Ectodermal cell (in vitro differentiated cells): ENCODE data around the gene SDC1.

ENCODE experiments used
- H3K27ac ChIP-seq: 2 replicates; pipeline ENCODE4 v1.7.0; 2013; ENCODE audit warnings: mild to moderate bottlenecking, low read depth, low read length; ENCODE audit not compliant: insufficient read depth, poor library complexity, severe bottlenecking
- H3K27me3 ChIP-seq: 2 replicates; pipeline ENCODE4 v1.7.0; 2013; ENCODE audit warnings: mild to moderate bottlenecking, low read length; ENCODE audit not compliant: insufficient read depth, control insufficient read depth, poor library complexity, severe bottlenecking
- H3K36me3 ChIP-seq: one replicate; pipeline ENCODE4 v1.7.0; 2013; ENCODE audit warnings: low read length; ENCODE audit not compliant: control insufficient read depth, insufficient read depth
- H3K4me1 ChIP-seq: one replicate; pipeline ENCODE4 v1.7.0; 2013; ENCODE audit warnings: low read length; ENCODE audit not compliant: control insufficient read depth, insufficient read depth
- H3K4me3 ChIP-seq: 2 replicates; pipeline ENCODE4 v1.7.0; 2013; ENCODE audit warnings: low read depth, low read length, control low read depth; ENCODE audit not compliant: insufficient read depth
- H3K9me3 ChIP-seq: 2 replicates; pipeline ENCODE4 v1.7.0; 2013; ENCODE audit warnings: mild to moderate bottlenecking, low read length, moderate library complexity; ENCODE audit not compliant: control insufficient read depth
- WGBS, 2 experiments: methylation state at CpG; one replicate each; pipeline ENCODE4 v1.1.7; 2013; ENCODE audit warnings: missing lambda C conversion rate in 2 of 2; 5-methylcytosine and 5-hydroxymethylcytosine counted together

SDC1 gene

GRCh38 chr2:20184067-20184938, 40.6 kb downstream of the SDC1 start:
- WGBS, 2 experiments, result 80 to 83% methylated on average over 17 of the region's 17 CpGs
- H3K27me3 ChIP-seq, result no peaks in the 10 kb centered on the region
- H3K4me1 ChIP-seq, result peaks cover 38% of the 10 kb centered on the region

GRCh38 chr2:20183373-20183772, 41.6 kb downstream of the SDC1 start:
- no peak overlapping the region for H3K27ac ChIP-seq
- WGBS, 2 experiments, result 90 to 100% methylated on average over 1 of the region's 1 CpG
- no peaks in the 10 kb centered on the region for H3K27me3 ChIP-seq
- peaks cover 29% of the 10 kb centered on the region for H3K4me1 ChIP-seq
- no peak overlapping the region for H3K4me3 ChIP-seq
- no peaks in the 10 kb centered on the region for H3K9me3 ChIP-seq
- H3K36me3 ChIP-seq, result no peaks in the 10 kb centered on the region

More at GRCh38 chr2:20184067-20184938, 40.6 kb downstream of the SDC1 start:
- Histone ChIP-seq H3K27ac (no peak overlapping the region), H3K36me3 (no peaks in the 10 kb centered on the region), H3K9me3 (no peaks in the 10 kb centered on the region), H3K4me3 (no peak overlapping the region)

DNA sequence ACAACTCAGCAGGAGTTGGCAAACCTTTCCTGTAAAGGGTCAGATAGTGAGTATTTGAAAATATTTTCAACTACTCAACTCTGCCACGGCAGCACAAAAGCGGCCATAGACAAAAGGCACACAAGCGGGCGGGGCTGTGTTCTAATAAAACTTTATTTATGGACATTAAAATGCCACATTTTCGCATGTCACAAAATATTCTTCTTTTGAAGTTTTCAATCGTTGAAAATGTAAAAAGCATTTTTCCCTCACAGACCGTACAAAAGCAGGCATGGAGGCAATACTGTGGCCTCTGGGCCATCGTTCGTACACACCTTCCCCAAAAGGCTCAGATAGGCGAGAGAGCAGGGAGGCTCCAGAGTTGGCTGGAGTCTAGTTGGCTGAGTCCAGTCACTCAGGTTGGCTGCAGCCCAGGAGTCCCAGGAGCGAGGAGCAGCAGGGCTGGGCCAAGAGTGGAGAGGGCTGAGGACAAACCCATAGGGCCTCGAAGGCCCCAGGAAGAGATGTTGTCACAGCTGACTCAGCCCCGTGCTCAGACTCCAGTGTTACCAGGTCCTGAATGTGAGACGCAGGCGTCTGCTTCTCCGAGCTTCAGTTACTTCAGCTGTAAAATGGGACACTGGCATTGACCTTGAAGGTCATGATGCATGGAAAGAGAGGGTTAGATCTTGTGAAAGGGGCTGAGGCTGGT, 42.5 kb downstream of the SDC1 start:
- no peak overlapping the region for H3K4me3 ChIP-seq
- WGBS, 2 experiments, result 92 to 94% methylated on average over 16 of the region's 16 CpGs
- no peak overlapping the region for H3K27ac ChIP-seq
- no peaks in the 10 kb centered on the region for H3K27me3 ChIP-seq
- peaks cover 20% of the 10 kb centered on the region for H3K4me1 ChIP-seq
- no peaks in the 10 kb centered on the region for H3K9me3 ChIP-seq
- H3K36me3 ChIP-seq, result no peaks in the 10 kb centered on the region

DNA sequence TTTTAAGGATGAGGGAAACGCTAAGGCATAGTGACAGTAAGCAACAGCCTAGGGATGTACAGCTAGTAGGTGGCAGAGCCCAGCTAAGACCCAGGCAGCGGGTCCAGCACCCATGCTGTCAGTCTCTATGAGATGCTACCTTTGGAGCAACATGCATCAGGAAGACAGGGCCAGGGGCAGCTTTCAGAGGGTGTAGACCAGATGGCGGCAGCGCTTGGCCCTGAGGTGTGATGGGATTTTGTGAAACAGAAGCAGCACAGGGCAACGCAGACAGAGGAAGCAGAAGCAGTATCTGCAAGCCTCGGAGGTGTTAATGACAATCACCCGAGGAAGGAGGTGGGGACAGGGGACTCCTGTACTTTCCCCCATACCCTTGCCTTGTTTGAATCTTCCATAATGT, 43.2 kb downstream of the SDC1 start:
- H3K27me3 ChIP-seq, result no peaks in the 10 kb centered on the region
- H3K27ac ChIP-seq, result no peak overlapping the region
- H3K36me3 ChIP-seq, result no peaks in the 10 kb centered on the region
- no peak overlapping the region for H3K4me3 ChIP-seq
- no peaks in the 10 kb centered on the region for H3K9me3 ChIP-seq
- H3K4me1 ChIP-seq, result peaks cover 18% of the 10 kb centered on the region
- WGBS, 2 experiments, result 90 to 92% methylated on average over 7 of the region's 7 CpGs

DNA sequence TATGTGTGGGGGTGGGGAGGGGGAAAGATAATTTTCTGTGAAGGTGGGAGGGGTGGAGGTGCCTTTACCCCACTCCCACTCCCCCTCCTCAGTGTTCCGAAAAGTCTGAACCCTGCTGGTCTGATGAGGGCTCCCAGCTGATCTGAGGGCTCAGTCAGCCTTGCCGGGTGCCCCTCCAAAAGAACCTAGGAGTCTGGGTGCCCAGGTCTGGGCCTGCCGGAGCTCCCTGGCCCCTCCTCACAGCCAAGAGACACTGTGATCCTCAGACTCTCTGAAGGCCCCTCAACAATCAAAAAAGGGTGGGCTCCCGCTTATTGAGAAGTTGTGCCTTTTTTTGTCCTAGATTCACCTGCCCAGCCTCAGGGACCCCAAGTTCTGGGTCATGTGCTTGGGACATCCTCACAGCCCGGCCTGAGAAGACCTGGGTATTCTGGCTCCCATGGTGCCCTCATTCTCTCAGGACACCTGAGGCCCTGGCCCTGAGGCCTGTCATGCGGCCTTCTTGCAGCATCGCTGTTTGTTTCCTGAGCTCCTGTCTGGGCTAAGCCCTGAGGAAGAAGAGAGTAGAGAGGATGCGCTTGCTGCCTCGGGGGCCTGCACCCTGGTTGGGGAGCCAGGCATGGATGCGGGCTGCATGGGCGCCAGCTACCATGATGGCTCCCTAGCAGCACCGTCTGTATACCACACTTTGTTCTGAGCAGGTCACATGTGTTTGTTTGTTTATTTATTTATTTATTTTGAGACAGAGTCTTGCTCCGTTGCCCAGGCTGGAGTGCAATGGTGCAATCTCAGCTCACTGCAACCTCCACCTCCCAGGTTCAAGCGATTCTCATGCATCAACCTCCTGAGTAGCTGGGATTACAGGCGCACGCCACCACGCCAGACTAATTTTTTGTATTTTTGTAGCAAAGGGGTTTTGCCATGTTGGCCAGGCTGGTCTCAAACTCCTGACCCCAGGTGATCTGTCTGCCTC, 44.0 kb downstream of the SDC1 start:
- Histone ChIP-seq H3K27me3 (no peaks in the 10 kb centered on the region), H3K4me1 (peaks cover 11% of the 10 kb centered on the region), H3K9me3 (no peaks in the 10 kb centered on the region), H3K27ac (no peak overlapping the region), H3K36me3 (no peaks in the 10 kb centered on the region), H3K4me3 (no peak overlapping the region)
- 94 to 96% methylated on average over 17 of the region's 17 CpGs for WGBS, 2 experiments

DNA sequence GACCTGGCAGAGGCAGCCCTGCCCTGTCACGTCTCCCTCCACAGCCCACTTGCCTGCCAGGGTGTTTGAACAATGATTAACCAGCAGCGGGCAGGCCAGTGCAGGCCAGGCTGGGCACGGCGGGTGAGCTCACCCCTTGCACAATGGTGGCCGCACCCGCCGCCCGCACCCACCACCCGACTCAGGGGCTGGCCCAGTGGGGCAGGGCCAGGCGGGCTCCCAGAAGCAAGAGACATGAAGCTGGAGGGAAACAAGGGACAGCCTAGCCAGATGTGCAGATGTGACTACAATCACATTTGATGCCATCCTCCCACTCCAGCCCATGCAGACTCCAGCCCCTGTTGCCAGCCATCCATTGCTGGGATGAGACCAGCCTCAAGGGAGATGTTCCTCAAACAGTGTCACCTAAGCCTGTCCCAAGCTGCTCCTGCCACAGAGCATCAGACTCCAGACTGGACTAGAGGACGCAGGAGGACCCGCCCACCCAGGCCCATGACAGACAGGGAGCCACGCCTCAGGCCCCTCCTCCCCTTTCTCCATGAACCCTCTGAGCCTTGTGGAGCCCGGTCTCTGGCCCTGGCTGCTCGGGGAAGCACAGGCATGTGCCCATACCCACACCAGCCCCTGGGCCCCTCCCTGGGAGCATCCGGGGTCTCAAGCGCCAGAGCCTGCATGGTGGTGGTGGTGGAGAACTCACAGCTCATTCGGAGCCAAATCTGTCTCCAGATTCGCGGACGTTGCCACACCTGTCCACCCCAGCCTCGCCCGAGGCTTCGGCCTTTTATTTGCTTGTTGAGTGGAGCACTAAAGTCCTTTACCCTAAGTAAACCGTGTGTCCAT, 45.0 kb downstream of the SDC1 start:
- 83% methylated on average over 25 of the region's 25 CpGs for WGBS, 2 experiments
- no peaks in the 10 kb centered on the region for H3K9me3 ChIP-seq
- H3K4me1 ChIP-seq, result peaks cover 1% of the 10 kb centered on the region
- no peaks in the 10 kb centered on the region for H3K27me3 ChIP-seq
- H3K4me3 ChIP-seq, result no peak overlapping the region
- no peaks in the 10 kb centered on the region for H3K36me3 ChIP-seq
- no peak overlapping the region for H3K27ac ChIP-seq

GRCh38 chr2:20179466-20179754, 45.5 kb downstream of the SDC1 start:
- Histone ChIP-seq H3K27me3 (no peaks in the 10 kb centered on the region), H3K4me1 (no peaks in the 10 kb centered on the region), H3K9me3 (no peaks in the 10 kb centered on the region), H3K36me3 (no peaks in the 10 kb centered on the region), H3K27ac (no peak overlapping the region), H3K4me3 (no peak overlapping the region)
- WGBS, 2 experiments, result 93 to 95% methylated on average over 3 of the region's 3 CpGs

DNA sequence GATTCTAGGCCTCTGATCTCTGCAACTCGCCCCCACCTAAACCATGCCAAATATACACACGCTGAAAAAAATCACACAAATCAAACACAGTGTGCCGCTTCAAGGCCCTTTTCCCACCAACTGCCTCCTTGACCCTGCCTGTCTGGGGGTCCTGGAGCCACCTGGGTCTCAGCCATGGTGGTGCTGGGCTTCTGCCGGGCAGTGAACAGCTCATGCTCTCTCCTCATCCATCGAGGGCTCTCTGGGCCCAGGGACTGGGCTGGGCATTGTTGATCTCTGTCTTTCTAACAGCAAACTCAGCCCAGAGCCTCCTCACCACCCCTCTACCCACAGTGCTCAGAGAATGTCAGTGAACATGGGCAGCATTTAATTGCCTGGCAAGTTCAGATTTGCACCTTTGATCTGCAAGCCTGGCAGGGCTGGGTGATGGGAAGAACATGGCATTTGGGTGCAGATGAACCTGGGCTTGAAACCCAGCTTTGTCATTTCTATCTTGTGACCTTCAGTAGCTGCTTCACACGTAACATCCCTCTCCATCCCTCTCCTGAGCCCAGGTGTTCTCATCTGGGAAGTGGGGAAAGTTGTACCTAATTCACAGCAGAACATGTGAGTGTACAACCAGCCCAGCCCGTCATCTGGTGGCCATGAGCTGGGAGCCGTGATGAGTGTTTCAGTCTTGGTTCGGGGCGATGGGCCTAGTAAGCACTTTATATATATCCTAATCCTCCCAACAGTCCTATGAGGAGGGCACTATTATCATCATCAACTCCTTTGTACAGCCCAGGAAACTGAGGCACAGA, 46.1 kb downstream of the SDC1 start:
- Histone ChIP-seq H3K27me3 (no peaks in the 10 kb centered on the region), H3K9me3 (no peaks in the 10 kb centered on the region), H3K4me1 (no peaks in the 10 kb centered on the region), H3K36me3 (no peaks in the 10 kb centered on the region), H3K4me3 (no peak overlapping the region), H3K27ac (no peak overlapping the region)
- 94 to 96% methylated on average over 10 of the region's 10 CpGs for WGBS, 2 experiments

- H3K4me3 ChIP-seq, result no peak overlapping the region
- 89 to 90% methylated on average over 14 of the region's 14 CpGs for WGBS, 2 experiments
- no peak overlapping the region for H3K27ac ChIP-seq
- no peaks in the 10 kb centered on the region for H3K9me3 ChIP-seq
- H3K4me1 ChIP-seq, result no peaks in the 10 kb centered on the region
- no peaks in the 10 kb centered on the region for H3K27me3 ChIP-seq
- no peaks in the 10 kb centered on the region for H3K36me3 ChIP-seq
Observed at GRCh38 chr2:20178249-20178607, 46.7 kb downstream of the SDC1 start.
